IMR-90 (cell line): Measurements from ENCODE around the gene CCDC77. TPM values are rescaled to one million over a fixed set of nuclear protein-coding genes. Genes with fewer than 3 reads are reported as not detected.

Experiments
- ATAC-seq: fragments of 200-7000 bp; cut with Tn5 transposase; 2 replicates; pipeline ENCODE4 v1.9.1; 2020; ENCODE audit warnings: low read depth, mild to moderate bottlenecking, moderate library complexity
- BruUV-seq: library from RNA; stranded (reverse); fragments of 400-500 nt; replicated peaks from 2 replicates; lab custom pipeline; 2021; lab: Mats Ljungman, UMichigan
- CTCF ChIA-PET: fragments of 300-600 bp; formaldehyde crosslinking; extraction: SDS; loops from one replicate; lab custom pipeline; 2021; ENCODE audit warnings: antibody characterized with exemption; lab: Yijun Ruan, JAX
- POLR2A ChIA-PET: fragments of 300-600 bp; sonication (Branson Sonifier 250); formaldehyde crosslinking; loops from one replicate; lab custom pipeline; 2022; ENCODE audit warnings: antibody characterized with exemption; ENCODE audit not compliant: unreplicated experiment; lab: Charles Lee
- DNase-seq: peaks from one replicate; pipeline ENCODE4 v3.0.0; 2013
- H2AFZ ChIP-seq: replicated peaks from 2 replicates; pipeline ENCODE3; 2013; ENCODE audit warnings: low read length, mild to moderate bottlenecking; ENCODE audit not compliant: poor library complexity
- H2AK5ac ChIP-seq: 2 replicates; pipeline ENCODE4 v1.6.1; 2013; ENCODE audit warnings: low read depth, low read length, inconsistent platforms
- H2AK9ac ChIP-seq: replicated peaks from 2 replicates; pipeline ENCODE3; 2013; ENCODE audit warnings: mild to moderate bottlenecking, low read depth, low read length, moderate library complexity; ENCODE audit not compliant: poor library complexity
- H2BK120ac ChIP-seq: 2 replicates; pipeline ENCODE4 v1.6.1; 2013; ENCODE audit warnings: low read depth, low read length, inconsistent platforms
- H2BK15ac ChIP-seq: 3 replicates; pipeline ENCODE4 v1.6.1; 2013; ENCODE audit warnings: low read depth, low read length, inconsistent platforms
- H2BK20ac ChIP-seq: 2 replicates; pipeline ENCODE4 v1.6.1; 2013; ENCODE audit warnings: low read depth, mild to moderate bottlenecking, inconsistent platforms, low read length, moderate library complexity
- H2BK5ac ChIP-seq: 2 replicates; pipeline ENCODE4 v1.6.1; 2013; ENCODE audit warnings: mild to moderate bottlenecking, low read depth, low read length, inconsistent platforms; ENCODE audit not compliant: poor library complexity, severe bottlenecking
- H3K14ac ChIP-seq: replicated peaks from 2 replicates; pipeline ENCODE4 v1.6.1; 2013; ENCODE audit warnings: low read depth, low read length, inconsistent platforms
- H3K18ac ChIP-seq: 2 replicates; pipeline ENCODE4 v1.6.1; 2013; ENCODE audit warnings: low read depth, low read length, control low read depth
- H3K23ac ChIP-seq: 2 replicates; pipeline ENCODE4 v1.6.1; 2013; ENCODE audit warnings: low read depth, low read length, inconsistent platforms
- H3K27ac ChIP-seq: 2 replicates; pipeline ENCODE4 v1.5.1; 2013; ENCODE audit warnings: mild to moderate bottlenecking, control low read depth, low read length; ENCODE audit not compliant: insufficient read depth
- H3K27me3 ChIP-seq: 2 replicates; pipeline ENCODE4 v1.6.1; 2013; ENCODE audit warnings: low read length; ENCODE audit not compliant: control insufficient read depth, insufficient read depth
- H3K36me3 ChIP-seq: 2 replicates; pipeline ENCODE4 v1.6.1; 2013; ENCODE audit warnings: low read length, mixed read lengths; ENCODE audit not compliant: control insufficient read depth, insufficient read depth
- H3K4ac ChIP-seq: 2 replicates; pipeline ENCODE4 v1.6.1; 2013; ENCODE audit warnings: low read depth, low read length, inconsistent platforms
- H3K4me1 ChIP-seq: 2 replicates; pipeline ENCODE4 v1.6.1; 2013; ENCODE audit warnings: low read length, mixed read lengths; ENCODE audit not compliant: control insufficient read depth, insufficient read depth
- H3K4me2 ChIP-seq: 2 replicates; pipeline ENCODE4 v1.6.1; 2013; ENCODE audit warnings: low read depth, mild to moderate bottlenecking, control low read depth, low read length, moderate library complexity
- H3K4me3 ChIP-seq: 2 replicates; pipeline ENCODE4 v1.5.1; 2013; ENCODE audit warnings: low read depth, mild to moderate bottlenecking, control low read depth, low read length, moderate library complexity; ENCODE audit not compliant: insufficient read depth
- H3K56ac ChIP-seq: 2 replicates; pipeline ENCODE4 v1.6.1; 2013; ENCODE audit warnings: low read length, inconsistent platforms; ENCODE audit not compliant: insufficient read depth; ENCODE audit errors: extremely low read depth
- H3K79me1 ChIP-seq, 2 experiments: 2 replicates each; pipeline ENCODE4 v1.6.1; 2013; ENCODE audit warnings: low read length in 2 of 2, inconsistent platforms in 1 of 2, low read depth in 1 of 2
- H3K9ac ChIP-seq: 2 replicates; pipeline ENCODE4 v1.6.1; 2013; ENCODE audit warnings: low read depth, low read length, control low read depth
- H3K9me1 ChIP-seq: 2 replicates; pipeline ENCODE4 v1.6.1; 2013; ENCODE audit warnings: low read length, inconsistent platforms; ENCODE audit not compliant: insufficient read depth
- H3K9me3 ChIP-seq: 2 replicates; pipeline ENCODE4 v1.6.1; 2013; ENCODE audit warnings: low read length; ENCODE audit not compliant: control insufficient read depth, insufficient read depth
- H4K20me1 ChIP-seq: 2 replicates; pipeline ENCODE4 v1.6.1; 2013; ENCODE audit warnings: low read length, inconsistent platforms; ENCODE audit not compliant: insufficient read depth
- H4K5ac ChIP-seq: 2 replicates; pipeline ENCODE4 v1.6.1; 2013; ENCODE audit warnings: mild to moderate bottlenecking, low read depth, low read length, control low read depth
- H4K8ac ChIP-seq, 2 experiments: 2 replicates each; pipeline ENCODE4 v1.6.1; 2013; ENCODE audit warnings: low read depth in 2 of 2, low read length in 2 of 2, control low read depth in 1 of 2, inconsistent platforms in 1 of 2
- H4K91ac ChIP-seq: 2 replicates; pipeline ENCODE4 v1.6.1; 2013; ENCODE audit warnings: low read depth, low read length, inconsistent platforms; ENCODE audit not compliant: insufficient read depth
- MAZ ChIP-seq: IDR thresholded peaks from 2 replicates; pipeline ENCODE4 v1.6.1; 2012; ENCODE audit warnings: low read depth, mild to moderate bottlenecking, low read length, improper control_type of control experiment, moderate library complexity, borderline replicate concordance
- RFX5 ChIP-seq: IDR thresholded peaks from 2 replicates; pipeline ENCODE4 v1.8.0; 2012; ENCODE audit warnings: low read depth, mild to moderate bottlenecking, low read length, moderate library complexity
- SMC3 ChIP-seq: fragments of 150-350 bp; IDR thresholded peaks from 2 replicates; pipeline ENCODE4 v1.6.1; 2016; ENCODE audit warnings: low read depth, mild to moderate bottlenecking, antibody characterized with exemption, low read length, moderate library complexity
- WGBS, 2 experiments: methylation state at CpG; one replicate each; pipeline versions ENCODE4 v1.1.5 to v1.1.7; 2013; ENCODE audit warnings: missing lambda C conversion rate in 2 of 2; ENCODE audit not compliant: insufficient read length in 1 of 2; ENCODE audit errors: extremely low coverage in 2 of 2; 5-methylcytosine and 5-hydroxymethylcytosine counted together
- dilution Hi-C: fragments of 300-500 bp; cut with HindIII; formaldehyde crosslinking; loops from one replicate; pipeline ENCODE4 v1.14.3; 2018; ENCODE audit warnings: low sequenced_read_pairs; ENCODE audit not compliant: unreplicated experiment
- in situ Hi-C: fragments of 300-500 bp; cut with MboI; formaldehyde crosslinking; loops from 3 replicates; pipeline ENCODE4 v1.14.3; 2019; ENCODE audit warnings: low sequenced_read_pairs, inconsistent platforms, mixed read lengths
- intact Hi-C: fragments of 100-400 bp; cut with micrococcal nuclease; formaldehyde crosslinking; loops from 2 replicates; pipeline ENCODE4 v1.10.0; 2022
- polyA plus RNA-seq, 3 experiments: library from polyadenylated mRNA; depleted of rRNA; stranded (reverse); fragments of >200 nt; gene quantifications; 2 replicates each; pipeline ENCODE4 v1.2.3, GENCODE V29; 2012; ENCODE audit warnings: low replicate concordance in 1 of 3
- total RNA-seq: library from RNA; depleted of rRNA; stranded (reverse); fragments of >200 nt; gene quantifications from 2 replicates; pipeline ENCODE4 v1.2.3, GENCODE V29; 2012

CCDC77 gene
- total and polyA plus RNA-seq, 2 of the 4 experiments (the other 2 are of a cell fraction): 6.6 to 7.2 TPM

DNA sequence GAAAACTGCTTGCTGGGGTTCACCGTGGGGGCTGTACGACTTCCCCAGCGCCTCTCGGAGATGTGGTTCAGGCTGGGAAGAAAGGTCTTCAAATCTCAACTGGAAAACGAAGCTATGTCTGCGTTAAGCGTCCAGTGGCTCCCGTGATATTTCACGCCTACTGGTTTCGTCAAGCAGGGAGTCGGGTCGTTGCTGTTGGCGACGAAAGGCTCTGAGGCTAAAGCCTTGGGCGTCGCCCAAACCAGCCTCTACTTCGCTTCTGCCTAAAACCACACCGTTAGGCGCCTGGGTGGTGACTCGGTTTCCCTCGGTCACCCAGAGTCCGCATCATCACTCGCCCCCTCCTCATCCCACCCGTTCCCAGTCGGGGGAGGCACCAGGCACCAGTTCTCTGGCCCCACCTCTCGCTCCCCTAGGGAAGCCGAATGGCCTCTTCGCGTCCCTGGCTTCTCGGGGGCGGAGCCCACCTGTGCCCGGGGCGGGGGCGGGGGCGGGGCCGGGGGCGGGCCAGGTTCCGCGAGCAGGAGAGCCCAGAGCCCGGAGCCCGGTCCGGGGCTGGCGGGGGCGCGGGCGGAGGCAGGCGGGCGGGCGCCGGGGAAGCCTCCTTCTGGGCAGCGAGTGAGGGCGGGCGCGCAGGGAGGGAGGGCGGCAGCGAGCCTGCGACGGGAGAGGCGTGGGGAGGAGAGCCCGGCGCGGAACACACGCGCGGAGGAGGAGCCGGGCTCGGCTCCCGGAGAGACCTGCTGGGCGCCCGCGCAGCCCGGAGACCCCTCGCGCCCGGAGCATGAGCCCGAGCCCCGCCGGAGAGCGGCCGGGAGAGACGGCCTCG, 58.2 kb downstream of the CCDC77 start, which contains the start of gene B4GALNT3:
Gene B4GALNT3 (plus strand): TSS at position 510 of the 829 bp plus-strand sequence. CDS start 438 bp downstream, outside the sequence.
- Histone ChIP-seq H2BK20ac (no peak within 1 kb of the TSS), H2AK9ac (no peak within 1 kb of the TSS), H3K14ac (no peak within 1 kb of the TSS), H3K9ac (no peak within 1 kb of the TSS), H3K79me1 (no peaks in the 10 kb centered on the region), H3K9me3 (peaks cover 2% of the 10 kb centered on the region; the same call in 1 of the 2 replicates), H2BK15ac (no peak within 1 kb of the TSS), H4K20me1 (0 out of 2 replicates have a peak, but pooled peaks cover 2% of the 10 kb centered on the region), H3K18ac (no peak within 1 kb of the TSS), H3K56ac (no peak within 1 kb of the TSS), H2BK5ac (no peak within 1 kb of the TSS), H3K4ac (no peak within 1 kb of the TSS), H3K27ac (no peak within 1 kb of the TSS), H4K8ac (no peak within 1 kb of the TSS), H3K23ac (no peak within 1 kb of the TSS), H4K91ac (no peak within 1 kb of the TSS), H2AK5ac (no peak within 1 kb of the TSS), H3K9me1 (no peaks in the 10 kb centered on the region), H3K27me3 (peaks cover 90% of the 10 kb centered on the region), H3K4me2 (peak within 1 kb of the TSS; percentile 22), H2BK120ac (no peak within 1 kb of the TSS), H3K4me3 (peak within 1 kb of the TSS; percentile 25; the same call in 1 of the 2 replicates), H2AFZ (peak within 1 kb of the TSS; percentile 66), H4K5ac (no peak within 1 kb of the TSS), H3K36me3 (no peaks in the 10 kb centered on the region), H3K4me1 (peaks cover 2% of the 10 kb centered on the region; the same call in 1 of the 2 replicates)
- TF ChIP-seq MAZ: no peak
- TF ChIP-seq RFX5: no peak
- no peak for TF ChIP-seq SMC3
- 2% methylated on average over 37 of the region's 82 CpGs; no CpG with 5 or more reads in 1 of the 2 experiments for WGBS, 2 experiments
- in situ Hi-C loops: no loop called here
- ATAC-seq (peak; percentile 87), DNase-seq (no peak)
- CTCF ChIA-PET: no interaction called here
- POLR2A ChIA-PET: interaction anchor here (0.5 kb wide), 1 partner anchor 45 kb away, joined by 3 read pairs; no protein-coding TSS in a partner anchor
- intact Hi-C loops: no loop called here
- no TSS peak for BruUV-seq
- dilution Hi-C loops: no loop called here
